H9 (cell line): ENCODE data around the gene TXNRD1. TPM values are rescaled to one million over a fixed set of nuclear protein-coding genes. Genes with fewer than 3 reads are reported as not detected.
"Not testable (repeated sequence)": the region's sequence is repeated elsewhere in the genome, so short reads cannot be mapped to it uniquely, and the experiment has no call there.

ENCODE experiments used
- DNase-seq: peaks from one replicate; pipeline ENCODE4 v3.0.0-alpha.2; 2017
- H2AFZ ChIP-seq: one replicate; pipeline ENCODE4 v1.6.1; 2013; ENCODE audit warnings: mild to moderate bottlenecking, low read length, control low read depth, moderate library complexity
- H2AK5ac ChIP-seq: 2 replicates; pipeline ENCODE4 v1.6.1; 2013; ENCODE audit warnings: low read length, control low read depth, mixed read lengths; ENCODE audit not compliant: insufficient read length
- H2BK120ac ChIP-seq: one replicate; pipeline ENCODE4 v1.6.1; 2013; ENCODE audit warnings: low read depth, mild to moderate bottlenecking, low read length, control low read depth, inconsistent platforms; ENCODE audit not compliant: poor library complexity, severe bottlenecking
- H2BK12ac ChIP-seq: 2 replicates; pipeline ENCODE4 v1.6.1; 2013; ENCODE audit warnings: low read length, control low read depth, mixed read lengths, low read depth; ENCODE audit not compliant: insufficient read length
- H2BK15ac ChIP-seq: 2 replicates; pipeline ENCODE4 v1.6.1; 2013; ENCODE audit warnings: low read depth, low read length, control low read depth
- H2BK20ac ChIP-seq: one replicate; pipeline ENCODE4 v1.6.1; 2013; ENCODE audit warnings: low read depth, mild to moderate bottlenecking, low read length, control low read depth, inconsistent platforms; ENCODE audit not compliant: poor library complexity, severe bottlenecking
- H2BK5ac ChIP-seq: 2 replicates; pipeline ENCODE4 v1.6.1; 2013; ENCODE audit warnings: low read length, control low read depth, mixed read lengths; ENCODE audit not compliant: insufficient read length
- H3K14ac ChIP-seq: 2 replicates; pipeline ENCODE4 v1.6.1; 2013; ENCODE audit warnings: low read length, control low read depth; ENCODE audit not compliant: insufficient read depth
- H3K18ac ChIP-seq: 2 replicates; pipeline ENCODE4 v1.6.1; 2013; ENCODE audit warnings: low read depth, mild to moderate bottlenecking, mixed read lengths, low read length, control low read depth; ENCODE audit not compliant: insufficient read length
- H3K23ac ChIP-seq: 2 replicates; pipeline ENCODE4 v1.6.1; 2013; ENCODE audit warnings: low read length, control low read depth, mixed read lengths, low read depth; ENCODE audit not compliant: insufficient read length
- H3K23me2 ChIP-seq: 2 replicates; pipeline ENCODE4 v1.6.1; 2013; ENCODE audit warnings: low read depth, mild to moderate bottlenecking, mixed read lengths, low read length, control low read depth; ENCODE audit not compliant: insufficient read length, poor library complexity, severe bottlenecking
- H3K27ac ChIP-seq: 2 replicates; pipeline ENCODE4 v1.5.1; 2013; ENCODE audit warnings: low read length, control low read depth, mixed read lengths, low read depth; ENCODE audit not compliant: insufficient read length
- H3K27me3 ChIP-seq: 2 replicates; pipeline ENCODE4 v1.6.1; 2013; ENCODE audit warnings: low read length, control low read depth, inconsistent platforms; ENCODE audit not compliant: insufficient read depth
- H3K4ac ChIP-seq: 2 replicates; pipeline ENCODE4 v1.6.1; 2013; ENCODE audit warnings: low read depth, mild to moderate bottlenecking, control low read depth, inconsistent platforms, low read length, moderate library complexity
- H3K4me1 ChIP-seq: 2 replicates; pipeline ENCODE4 v1.6.1; 2013; ENCODE audit warnings: low read length, control low read depth, inconsistent platforms; ENCODE audit not compliant: insufficient read depth
- H3K4me2 ChIP-seq: 2 replicates; pipeline ENCODE4 v1.6.1; 2013; ENCODE audit warnings: low read length, control low read depth, mixed read lengths; ENCODE audit not compliant: insufficient read length, insufficient read depth
- H3K56ac ChIP-seq: 2 replicates; pipeline ENCODE4 v1.6.1; 2013; ENCODE audit warnings: low read depth, mild to moderate bottlenecking, mixed read lengths, low read length, control low read depth; ENCODE audit not compliant: insufficient read length
- H3K79me1 ChIP-seq: 2 replicates; pipeline ENCODE4 v1.6.1; 2013; ENCODE audit warnings: low read depth, mild to moderate bottlenecking, moderate library complexity, low read length, control low read depth, inconsistent platforms; ENCODE audit not compliant: insufficient read depth, poor library complexity, severe bottlenecking
- H3K79me2 ChIP-seq: 2 replicates; pipeline ENCODE4 v1.6.1; 2013; ENCODE audit warnings: low read length, control low read depth, inconsistent platforms; ENCODE audit not compliant: insufficient read depth
- H3K9ac ChIP-seq: 2 replicates; pipeline ENCODE4 v1.6.1; 2013; ENCODE audit warnings: low read length, control low read depth, mixed read lengths; ENCODE audit not compliant: insufficient read length; ENCODE audit errors: extremely low read depth
- H3K9me3 ChIP-seq: one replicate; pipeline ENCODE4 v1.6.1; 2013; ENCODE audit warnings: low read depth, low read length, inconsistent platforms; ENCODE audit not compliant: control insufficient read depth
- H3T11ph ChIP-seq: one replicate; pipeline ENCODE4 v1.6.1; 2013; ENCODE audit warnings: mild to moderate bottlenecking, low read length, control low read depth, inconsistent platforms
- H4K20me1 ChIP-seq: one replicate; pipeline ENCODE4 v1.6.1; 2013; ENCODE audit not compliant: control insufficient read depth, insufficient read length, insufficient read depth
- H4K5ac ChIP-seq: 2 replicates; pipeline ENCODE4 v1.6.1; 2013; ENCODE audit warnings: low read depth, mild to moderate bottlenecking, mixed read lengths, low read length, control low read depth; ENCODE audit not compliant: insufficient read length
- H4K8ac ChIP-seq: replicated peaks from 2 replicates; pipeline ENCODE4 v1.6.1; 2013; ENCODE audit warnings: low read length, control low read depth, mixed read lengths, low read depth; ENCODE audit not compliant: insufficient read length
- H4K91ac ChIP-seq: 2 replicates; pipeline ENCODE4 v1.6.1; 2013; ENCODE audit warnings: low read depth, mild to moderate bottlenecking, moderate library complexity, mixed read lengths, low read length, control low read depth; ENCODE audit not compliant: insufficient read length
- H3K27ac Mint-ChIP-seq, 3 experiments: 2 replicates in 2 of 3; 3 replicates in 1 of 3; pipeline ENCODE4 v1.8.0; 2020 to 2021; ENCODE audit warnings: mixed read lengths in 3 of 3, mild to moderate bottlenecking in 1 of 3, moderate library complexity in 1 of 3
- H3K27me3 Mint-ChIP-seq: 2 replicates; pipeline ENCODE4 v1.8.0; 2021; ENCODE audit warnings: low read depth, mild to moderate bottlenecking, moderate library complexity, mixed read lengths
- H3K36me3 Mint-ChIP-seq, 3 experiments: 2 replicates in 2 of 3; 3 replicates in 1 of 3; pipeline ENCODE4 v1.8.0; 2020 to 2021; ENCODE audit warnings: low read depth in 3 of 3, mixed read lengths in 3 of 3; ENCODE audit not compliant: insufficient read depth in 1 of 3
- H3K4me1 Mint-ChIP-seq, 2 experiments: 2 replicates each; pipeline ENCODE4 v1.8.0; 2020; ENCODE audit warnings: mixed read lengths in 2 of 2
- H3K4me3 Mint-ChIP-seq, 2 experiments: 2 replicates in 1 of 2; 3 replicates in 1 of 2; pipeline ENCODE4 v1.8.0; 2020 to 2021; ENCODE audit warnings: mild to moderate bottlenecking in 2 of 2, mixed read lengths in 2 of 2, moderate library complexity in 1 of 2
- H3K9me3 Mint-ChIP-seq, 2 experiments: 2 replicates in 1 of 2; 3 replicates in 1 of 2; pipeline ENCODE4 v1.8.0; 2020; ENCODE audit warnings: mild to moderate bottlenecking in 2 of 2, mixed read lengths in 2 of 2, moderate library complexity in 1 of 2
- CTCF ChIP-seq: fragments of 200-600 bp; sonication (generic); conservative IDR thresholded peaks from 3 replicates; pipeline ENCODE4 v1.8.0; 2021; ENCODE audit warnings: antibody characterized with exemption, mild to moderate bottlenecking
- WGBS: extraction: QIAGEN DNeasy Blood & Tissue Kit; methylation state at CpG from one replicate; pipeline ENCODE4 v1.1.7; 2013; ENCODE audit warnings: missing lambda C conversion rate, low lambda C conversion rate, mixed read lengths; ENCODE audit not compliant: insufficient read length; ENCODE audit errors: extremely low coverage; 5-methylcytosine and 5-hydroxymethylcytosine counted together
- total RNA-seq: library from RNA; stranded (reverse); gene quantifications from 2 replicates; pipeline ENCODE4 v1.2.1, GENCODE V29; 2021

TXNRD1 gene
- total RNA-seq, 1 experiment from 2014 or later = 100 TPM

- no peaks in the 10 kb centered on the region for H3K27me3 ChIP-seq
- Mint-ChIP-seq H3K4me3 (no peak overlapping the region), H3K9me3 (no peaks in the 10 kb centered on the region), H3K4me1 (peaks cover 8 to 11% of the 10 kb centered on the region in 2 experiments), H3K27ac (peak overlapping the region in 2 of 3 experiments; percentile 46 to 54; a peak in 4 of 7 replicates), H3K27me3 (no peaks in the 10 kb centered on the region), H3K36me3 (no peaks in the 10 kb centered on the region)
- H2AK5ac ChIP-seq = no peak overlapping the region
- no peaks in the 10 kb centered on the region for H4K20me1 ChIP-seq
- no peak overlapping the region for H4K5ac ChIP-seq
- no peak overlapping the region for H2BK15ac ChIP-seq
- H3K4ac ChIP-seq = no peak overlapping the region
- H3K56ac ChIP-seq = no peak overlapping the region
- no peak overlapping the region for H2BK5ac ChIP-seq
- no peaks in the 10 kb centered on the region for H3K79me2 ChIP-seq
- no peak overlapping the region for H3T11ph ChIP-seq
- H2BK12ac ChIP-seq = no peak overlapping the region
- no peak overlapping the region for H4K8ac ChIP-seq
- H3K23ac ChIP-seq = no peak overlapping the region
- no peak overlapping the region for H3K18ac ChIP-seq
- H3K23me2 ChIP-seq = no peaks in the 10 kb centered on the region
- no peaks in the 10 kb centered on the region for H3K4me1 ChIP-seq
- H3K27ac ChIP-seq = no peak overlapping the region
- no peak for DNase-seq
- H3K9me3 ChIP-seq = no peaks in the 10 kb centered on the region
- WGBS = no CpG with 5 or more reads among the region's 1 CpG
- H3K9ac ChIP-seq = no peak overlapping the region
- H3K79me1 ChIP-seq = no peaks in the 10 kb centered on the region
- H2BK20ac ChIP-seq = no peak overlapping the region
- H4K91ac ChIP-seq = no peak overlapping the region
- no peak overlapping the region for H2BK120ac ChIP-seq
- H2AFZ ChIP-seq = no peak overlapping the region
- no peak for TF ChIP-seq CTCF
- no peak overlapping the region for H3K4me2 ChIP-seq
- no peak overlapping the region for H3K14ac ChIP-seq
These were observed 48.2 kb downstream of the TXNRD1 start for GRCh38 chr12:104263580-104264358.

- not testable (repeated sequence) for H3K18ac ChIP-seq
These were observed 49.9 kb downstream of the TXNRD1 start for GRCh38 chr12:104265436-104265835.

More at GRCh38 chr12:104265436-104265835, 49.9 kb downstream of the TXNRD1 start:
- H2BK120ac ChIP-seq, H3K56ac ChIP-seq, H2AK5ac ChIP-seq, H3K4me2 ChIP-seq, H3K27me3 Mint-ChIP-seq, H4K20me1 ChIP-seq, H4K8ac ChIP-seq, H2AFZ ChIP-seq, H3K23me2 ChIP-seq, H3K23ac ChIP-seq, H3K27ac Mint-ChIP-seq, H2BK15ac ChIP-seq, H3K9ac ChIP-seq, H3K9me3 ChIP-seq, H3K4me1 ChIP-seq, H2BK20ac ChIP-seq, H3K79me1 ChIP-seq, H2BK12ac ChIP-seq, DNase-seq, H3K27me3 ChIP-seq, H2BK5ac ChIP-seq, H3K27ac ChIP-seq, H3K4ac ChIP-seq, H4K5ac ChIP-seq, H4K91ac ChIP-seq, H3K79me2 ChIP-seq, H3K14ac ChIP-seq, H3K4me3 Mint-ChIP-seq, H3K36me3 Mint-ChIP-seq, H3T11ph ChIP-seq, H3K9me3 Mint-ChIP-seq: not testable (repeated sequence)
- no CpG with 5 or more reads among the region's 24 CpGs for WGBS
- H3K4me1 Mint-ChIP-seq = peaks cover 8 to 11% of the 10 kb centered on the region in 2 experiments
